ENCODE results near the gene FSCN2. TPM values are rescaled to one million over a fixed set of nuclear protein-coding genes. Genes with fewer than 3 reads are reported as not detected.

Gene FSCN2
- total and polyA plus RNA-seq, 2 donors (not counting 3 experiments of a cell fraction or from before 2014, with no cell fraction given), result 0.32 to 0.71 TPM

DNA sequence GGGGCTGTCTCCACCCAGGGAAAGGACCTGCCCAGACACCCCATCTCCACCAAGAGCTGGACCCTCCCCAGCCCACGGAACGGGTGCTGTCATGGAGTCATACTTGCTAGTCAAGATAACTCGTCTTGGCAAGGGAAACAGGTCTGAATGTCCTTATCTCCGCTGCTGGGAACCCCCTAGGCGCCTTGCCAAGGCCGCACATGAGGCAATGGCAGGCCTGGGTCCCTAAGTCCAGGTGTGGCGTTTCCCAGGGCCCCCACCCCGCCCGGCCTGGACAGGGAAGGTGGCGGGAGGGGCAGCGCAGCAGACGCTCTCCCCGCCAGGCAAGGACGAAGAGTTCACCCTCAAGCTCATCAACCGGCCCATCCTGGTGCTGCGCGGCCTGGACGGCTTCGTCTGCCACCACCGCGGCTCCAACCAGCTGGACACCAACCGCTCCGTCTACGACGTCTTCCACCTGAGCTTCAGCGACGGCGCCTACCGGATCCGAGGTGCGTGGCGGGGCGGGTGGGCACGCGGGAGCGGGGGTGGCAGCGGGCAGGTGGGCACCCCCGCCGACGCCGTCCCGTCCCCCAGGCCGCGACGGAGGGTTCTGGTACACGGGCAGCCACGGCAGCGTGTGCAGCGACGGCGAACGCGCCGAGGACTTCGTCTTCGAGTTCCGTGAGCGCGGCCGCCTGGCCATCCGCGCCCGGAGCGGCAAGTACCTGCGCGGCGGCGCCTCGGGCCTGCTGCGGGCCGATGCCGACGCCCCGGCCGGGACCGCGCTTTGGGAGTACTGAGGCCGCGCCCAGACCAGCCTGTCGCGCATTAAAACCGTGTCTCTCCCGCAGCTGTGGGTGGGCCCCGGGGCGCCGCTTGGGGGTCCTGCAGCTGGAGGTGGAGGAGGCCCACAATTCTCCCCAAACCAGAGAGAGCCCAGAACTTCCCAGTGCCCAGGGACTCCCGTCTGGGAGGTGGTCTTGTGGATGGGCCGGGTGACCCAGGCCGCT is 8.4 kb downstream of the FSCN2 start:
- Histone ChIP-seq H3K9me3 (replicated peaks; ENCODE audit: control insufficient read depth, insufficient read depth, low read length) (no peaks in the 10 kb centered on the region), H3K4me3 (replicated peaks in 1 of 3; ENCODE audit: insufficient read depth in 1 of 3, low read depth in 1 of 3, low read length in 3 of 3) (no peak overlapping the region), H3K27ac (ENCODE audit: insufficient read depth, low read depth, low read length) (no peak overlapping the region), H3K9me1 (replicated peaks; ENCODE audit: control insufficient read depth, extremely low read depth, insufficient read depth, low read length) (no peaks in the 10 kb centered on the region), H3K9ac (replicated peaks; ENCODE audit: extremely low read depth, insufficient read depth, low read length) (no peak overlapping the region), H3K27me3 (ENCODE audit: control insufficient read depth in 2 of 2, insufficient read depth in 2 of 2, low read length in 2 of 2) (peaks cover 5 to 18% of the 10 kb centered on the region in 2 experiments), H2AFZ (ENCODE audit: low read depth, low read length) (no peak overlapping the region), H4K20me1 (replicated peaks; ENCODE audit: control insufficient read depth, extremely low read depth, insufficient read depth, low read length) (no peaks in the 10 kb centered on the region), H3K79me2 (ENCODE audit: control insufficient read depth, insufficient read depth, low read length) (no peaks in the 10 kb centered on the region), H3K36me3 (ENCODE audit: control insufficient read depth in 2 of 2, extremely low read depth in 1 of 2, insufficient read depth in 2 of 2, low read length in 2 of 2) (peaks cover 0 to 13% of the 10 kb centered on the region in 2 experiments), H3K4me2 (ENCODE audit: insufficient read depth, low read length) (no peak overlapping the region), H3K4me1 (ENCODE audit: control insufficient read depth, extremely low read depth, insufficient read depth, low read length) (peaks cover 3% of the 10 kb centered on the region)
- dilution Hi-C loops (cut with MboI; ENCODE audit: extremely low pct_ligation_motif_present, low sequenced_read_pairs) (no loop called here), intact Hi-C loops (cut with micrococcal nuclease) (no loop called here)
- no TSS peak for BruUV-seq (replicated peaks)
- ChIA-PET POLR2A (no interaction called here), CTCF (interaction anchor here (0.9 to 2.5 kb wide), 9 partner anchors 10 to 284 kb away, joined by 3 to 11 read pairs (median 5); partner anchors contain the start of gene FAAP100)
- no peak for TF ChIP-seq FOS (IDR thresholded peaks at IDR 0.05; ENCODE audit: borderline replicate concordance, insufficient read depth, low read length)
- TF ChIP-seq, protein P1, sequence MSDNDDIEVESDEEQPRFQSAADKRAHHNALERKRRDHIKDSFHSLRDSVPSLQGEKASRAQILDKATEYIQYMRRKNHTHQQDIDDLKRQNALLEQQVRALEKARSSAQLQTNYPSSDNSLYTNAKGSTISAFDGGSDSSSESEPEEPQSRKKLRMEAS (IDR thresholded peaks at IDR 0.05; ENCODE audit: insufficient read depth, insufficient read length), result no peak
- TF ChIP-seq MYC (IDR thresholded peaks at IDR 0.05; ENCODE audit: low read depth, low read length), result no peak
- TF ChIP-seq POLR2A (IDR thresholded peaks at IDR 0.05; ENCODE audit: low read depth, low read length), result no peak
- no peak for TF ChIP-seq JUN (IDR thresholded peaks at IDR 0.05; ENCODE audit: borderline replicate concordance, insufficient read depth, insufficient read length, low read depth)
- peak; percentile 34 for TF ChIP-seq POLR2AphosphoS5 (IDR thresholded peaks at IDR 0.05; ENCODE audit: insufficient read depth, low read depth, low read length)
- TF ChIP-seq GATA2 (IDR thresholded peaks at IDR 0.05; ENCODE audit: insufficient read depth, insufficient read length, low read depth, low read length), result no peak
- TF ChIP-seq EZH2 (IDR thresholded peaks at IDR 0.05; ENCODE audit: borderline replicate concordance, low read depth, low read length, severe bottlenecking), result peak; percentile 98
- TF ChIP-seq, protein P2, sequence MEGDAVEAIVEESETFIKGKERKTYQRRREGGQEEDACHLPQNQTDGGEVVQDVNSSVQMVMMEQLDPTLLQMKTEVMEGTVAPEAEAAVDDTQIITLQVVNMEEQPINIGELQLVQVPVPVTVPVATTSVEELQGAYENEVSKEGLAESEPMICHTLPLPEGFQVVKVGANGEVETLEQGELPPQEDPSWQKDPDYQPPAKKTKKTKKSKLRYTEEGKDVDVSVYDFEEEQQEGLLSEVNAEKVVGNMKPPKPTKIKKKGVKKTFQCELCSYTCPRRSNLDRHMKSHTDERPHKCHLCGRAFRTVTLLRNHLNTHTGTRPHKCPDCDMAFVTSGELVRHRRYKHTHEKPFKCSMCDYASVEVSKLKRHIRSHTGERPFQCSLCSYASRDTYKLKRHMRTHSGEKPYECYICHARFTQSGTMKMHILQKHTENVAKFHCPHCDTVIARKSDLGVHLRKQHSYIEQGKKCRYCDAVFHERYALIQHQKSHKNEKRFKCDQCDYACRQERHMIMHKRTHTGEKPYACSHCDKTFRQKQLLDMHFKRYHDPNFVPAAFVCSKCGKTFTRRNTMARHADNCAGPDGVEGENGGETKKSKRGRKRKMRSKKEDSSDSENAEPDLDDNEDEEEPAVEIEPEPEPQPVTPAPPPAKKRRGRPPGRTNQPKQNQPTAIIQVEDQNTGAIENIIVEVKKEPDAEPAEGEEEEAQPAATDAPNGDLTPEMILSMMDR (IDR thresholded peaks at IDR 0.05; ENCODE audit: extremely low read depth in 1 of 2, insufficient read depth in 1 of 2, low read depth in 1 of 2, low read length in 2 of 2), result no peak
- FAIRE-seq, result no peak
- DNase-seq (ENCODE audit: low read depth, low spot score), result no peak

All from endothelial cell of umbilical vein (primary cell).